SK-N-SH treated with all-trans-retinoic acid at 6 μM for 48 hours (cell line): ENCODE data around the gene SLC7A8.
"Not testable (repeated sequence)": the region's sequence is repeated elsewhere in the genome, so short reads cannot be mapped to it uniquely, and the experiment has no call there.

Source experiments
- ARNTL ChIP-seq: fragments of 450-650 bp; formaldehyde crosslinking; IDR thresholded peaks from 2 replicates; pipeline ENCODE4 v1.5.0; 2020; ENCODE audit warnings: low read depth, mild to moderate bottlenecking, moderate library complexity, borderline replicate concordance
- BACH2 ChIP-seq: fragments of 250-450 bp; sonication (Bioruptor Pico); IDR thresholded peaks from 2 replicates; pipeline ENCODE4 v1.9.0; 2021; ENCODE audit warnings: mild to moderate bottlenecking, borderline replicate concordance
- CREB5 ChIP-seq: fragments of 250-450 bp; sonication (Bioruptor Pico); IDR thresholded peaks from 2 replicates; pipeline ENCODE4 v1.5.1; 2020; ENCODE audit warnings: low read depth, mild to moderate bottlenecking, moderate library complexity
- GLIS3 ChIP-seq: fragments of 250-450 bp; sonication (Bioruptor Pico); IDR thresholded peaks from 2 replicates; pipeline ENCODE4 v1.5.0; 2020; ENCODE audit warnings: mild to moderate bottlenecking, moderate library complexity
- ISL1 ChIP-seq: fragments of 250-450 bp; sonication (Bioruptor Pico); IDR thresholded peaks from 2 replicates; pipeline ENCODE4 v2.1.2; 2022; ENCODE audit warnings: mild to moderate bottlenecking, moderate library complexity
- OSR1 ChIP-seq: fragments of 250-450 bp; sonication (Bioruptor Pico); IDR thresholded peaks from 2 replicates; pipeline ENCODE4 v1.8.0; 2022; ENCODE audit warnings: moderate library complexity, mild to moderate bottlenecking, inconsistent platforms
- POU6F1 ChIP-seq: fragments of 250-450 bp; sonication (Bioruptor Pico); IDR thresholded peaks from 2 replicates; pipeline ENCODE4 v1.8.0; 2021; ENCODE audit warnings: low read depth, mild to moderate bottlenecking, moderate library complexity, borderline replicate concordance
- RARB ChIP-seq: fragments of 250-450 bp; sonication (Bioruptor Pico); IDR thresholded peaks from 2 replicates; pipeline ENCODE4 v1.8.0; 2021; ENCODE audit warnings: mild to moderate bottlenecking, moderate library complexity
- TCF4 ChIP-seq: fragments of 250-450 bp; sonication (Bioruptor Pico); IDR thresholded peaks from 2 replicates; pipeline ENCODE4 v1.8.0; 2021; ENCODE audit warnings: mild to moderate bottlenecking, moderate library complexity, borderline replicate concordance
- ZC3H10 ChIP-seq: fragments of 250-450 bp; sonication (Bioruptor Pico); IDR thresholded peaks from 2 replicates; pipeline ENCODE4 v1.5.1; 2021; ENCODE audit warnings: mild to moderate bottlenecking, moderate library complexity
- ZFP3 ChIP-seq: fragments of 250-450 bp; sonication (Bioruptor Pico); IDR thresholded peaks from 2 replicates; pipeline ENCODE4 v1.5.0; 2020; ENCODE audit warnings: mild to moderate bottlenecking, moderate library complexity
- ZFP30 ChIP-seq: fragments of 450-650 bp; formaldehyde crosslinking; IDR thresholded peaks from 2 replicates; pipeline ENCODE4 v1.5.0; 2022; ENCODE audit warnings: mild to moderate bottlenecking, moderate library complexity
- TF ChIP-seq, protein P1 (sequence below): fragments of 250-450 bp; sonication (Bioruptor Pico); IDR thresholded peaks from 2 replicates; pipeline ENCODE4 v1.8.0; 2020; ENCODE audit warnings: mild to moderate bottlenecking, moderate library complexity, borderline replicate concordance

- TF ChIP-seq ZFP3 (CRISPR knock-in tag); TCF4 (CRISPR knock-in tag); CREB5 (CRISPR knock-in tag); RARB (CRISPR knock-in tag); ARNTL; ZC3H10 (CRISPR knock-in tag); ZFP30 (CRISPR knock-in tag); BACH2 (CRISPR knock-in tag); GLIS3 (CRISPR knock-in tag); POU6F1 (CRISPR knock-in tag); ISL1; OSR1 (CRISPR knock-in tag): not testable (repeated sequence)
- TF ChIP-seq, protein P1, sequence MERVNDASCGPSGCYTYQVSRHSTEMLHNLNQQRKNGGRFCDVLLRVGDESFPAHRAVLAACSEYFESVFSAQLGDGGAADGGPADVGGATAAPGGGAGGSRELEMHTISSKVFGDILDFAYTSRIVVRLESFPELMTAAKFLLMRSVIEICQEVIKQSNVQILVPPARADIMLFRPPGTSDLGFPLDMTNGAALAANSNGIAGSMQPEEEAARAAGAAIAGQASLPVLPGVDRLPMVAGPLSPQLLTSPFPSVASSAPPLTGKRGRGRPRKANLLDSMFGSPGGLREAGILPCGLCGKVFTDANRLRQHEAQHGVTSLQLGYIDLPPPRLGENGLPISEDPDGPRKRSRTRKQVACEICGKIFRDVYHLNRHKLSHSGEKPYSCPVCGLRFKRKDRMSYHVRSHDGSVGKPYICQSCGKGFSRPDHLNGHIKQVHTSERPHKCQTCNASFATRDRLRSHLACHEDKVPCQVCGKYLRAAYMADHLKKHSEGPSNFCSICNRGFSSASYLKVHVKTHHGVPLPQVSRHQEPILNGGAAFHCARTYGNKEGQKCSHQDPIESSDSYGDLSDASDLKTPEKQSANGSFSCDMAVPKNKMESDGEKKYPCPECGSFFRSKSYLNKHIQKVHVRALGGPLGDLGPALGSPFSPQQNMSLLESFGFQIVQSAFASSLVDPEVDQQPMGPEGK (CRISPR knock-in tag), result not testable (repeated sequence)
Observed at GRCh38 chr14:23196487-23196886, 13.0 kb upstream of the SLC7A8 start.
